ENCODE data around the gene GALP.
"Not testable (repeated sequence)": the region's sequence is repeated elsewhere in the genome, so short reads cannot be mapped to it uniquely, and the experiment has no call there.

DNA sequence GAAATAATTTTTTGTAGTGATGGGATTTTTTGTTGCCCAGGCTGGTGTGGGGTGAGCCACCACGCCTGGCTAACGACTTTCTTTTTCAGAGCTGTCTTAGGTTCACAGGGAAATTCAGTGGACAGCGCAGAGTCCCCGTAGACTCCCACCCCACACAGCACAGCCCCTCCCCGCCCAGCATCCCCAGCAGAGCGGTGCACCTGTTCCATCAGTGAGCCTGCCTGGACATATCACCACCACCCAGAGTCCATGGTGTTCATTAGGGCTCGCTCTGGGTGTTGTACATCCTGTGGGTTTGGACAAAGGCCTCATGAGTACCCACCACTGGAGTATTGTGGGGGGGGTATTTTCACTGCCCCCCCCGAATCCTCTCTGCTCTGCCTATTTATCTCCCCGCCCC, 34.2 kb downstream of the GALP start:
- TF ChIP-seq, protein P1, sequence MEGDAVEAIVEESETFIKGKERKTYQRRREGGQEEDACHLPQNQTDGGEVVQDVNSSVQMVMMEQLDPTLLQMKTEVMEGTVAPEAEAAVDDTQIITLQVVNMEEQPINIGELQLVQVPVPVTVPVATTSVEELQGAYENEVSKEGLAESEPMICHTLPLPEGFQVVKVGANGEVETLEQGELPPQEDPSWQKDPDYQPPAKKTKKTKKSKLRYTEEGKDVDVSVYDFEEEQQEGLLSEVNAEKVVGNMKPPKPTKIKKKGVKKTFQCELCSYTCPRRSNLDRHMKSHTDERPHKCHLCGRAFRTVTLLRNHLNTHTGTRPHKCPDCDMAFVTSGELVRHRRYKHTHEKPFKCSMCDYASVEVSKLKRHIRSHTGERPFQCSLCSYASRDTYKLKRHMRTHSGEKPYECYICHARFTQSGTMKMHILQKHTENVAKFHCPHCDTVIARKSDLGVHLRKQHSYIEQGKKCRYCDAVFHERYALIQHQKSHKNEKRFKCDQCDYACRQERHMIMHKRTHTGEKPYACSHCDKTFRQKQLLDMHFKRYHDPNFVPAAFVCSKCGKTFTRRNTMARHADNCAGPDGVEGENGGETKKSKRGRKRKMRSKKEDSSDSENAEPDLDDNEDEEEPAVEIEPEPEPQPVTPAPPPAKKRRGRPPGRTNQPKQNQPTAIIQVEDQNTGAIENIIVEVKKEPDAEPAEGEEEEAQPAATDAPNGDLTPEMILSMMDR (IDR thresholded peaks at IDR 0.05; ENCODE audit: low read depth, low read length, poor library complexity, severe bottlenecking) = not testable (repeated sequence)
- not testable (repeated sequence) for TF ChIP-seq EZH2phosphoT487 (IDR thresholded peaks at IDR 0.05; ENCODE audit: borderline replicate concordance, low read length)
